GM12878 (cell line): ENCODE measurements around the gene KLHDC9.

Experiments used
- BHLHE40 ChIP-seq, 2 experiments: fragments of 450-650 bp in 1 of 2; IDR thresholded peaks; 2 replicates each; pipeline ENCODE4 v1.6.1; 2011 to 2017; ENCODE audit warnings: low read depth in 2 of 2, borderline replicate concordance in 1 of 2, improper control_type of control experiment in 1 of 2, low read length in 1 of 2, mild to moderate bottlenecking in 1 of 2
- CUX1 ChIP-seq: IDR thresholded peaks from 2 replicates; pipeline ENCODE4 v1.6.1; 2012; ENCODE audit warnings: improper control_type of control experiment, low read depth, low read length; ENCODE audit not compliant: insufficient replicate concordance
- E4F1 ChIP-seq: fragments of 450-650 bp; IDR thresholded peaks from 2 replicates; pipeline ENCODE4 v1.6.1; 2018; ENCODE audit warnings: borderline replicate concordance, mild to moderate bottlenecking; ENCODE audit not compliant: partially characterized antibody
- EZH2 ChIP-seq: IDR thresholded peaks from 2 replicates; pipeline ENCODE4 v1.6.1; 2012; ENCODE audit warnings: low read depth, mild to moderate bottlenecking, control low read depth, inconsistent platforms, low read length, borderline replicate concordance; ENCODE audit not compliant: control insufficient read depth
- GABPA ChIP-seq: IDR thresholded peaks from 2 replicates; pipeline ENCODE4 v1.6.1; 2014; ENCODE audit warnings: antibody characterized with exemption, low read depth, mild to moderate bottlenecking, inconsistent platforms
- POLR2A ChIP-seq: IDR thresholded peaks from 2 replicates; pipeline ENCODE4 v1.6.1; 2011; ENCODE audit warnings: low read depth, mild to moderate bottlenecking, low read length
- SIN3A ChIP-seq: IDR thresholded peaks from 2 replicates; pipeline ENCODE4 v1.6.1; 2012; ENCODE audit warnings: low read depth, low read length, improper control_type of control experiment
- TF ChIP-seq, protein P1 (sequence below), 3 experiments: IDR thresholded peaks in 2 of 3; conservative IDR thresholded peaks in 1 of 3; 2 replicates each; pipeline ENCODE4 v1.5.1; 2011; ENCODE audit warnings: low read depth in 3 of 3, low read length in 3 of 3, mild to moderate bottlenecking in 3 of 3, control low read depth in 2 of 3, moderate library complexity in 2 of 3, inconsistent platforms in 1 of 3, mixed read lengths in 1 of 3; ENCODE audit not compliant: control insufficient read depth in 2 of 3, insufficient read depth in 1 of 3; ENCODE audit errors: extremely low read depth in 1 of 3

DNA sequence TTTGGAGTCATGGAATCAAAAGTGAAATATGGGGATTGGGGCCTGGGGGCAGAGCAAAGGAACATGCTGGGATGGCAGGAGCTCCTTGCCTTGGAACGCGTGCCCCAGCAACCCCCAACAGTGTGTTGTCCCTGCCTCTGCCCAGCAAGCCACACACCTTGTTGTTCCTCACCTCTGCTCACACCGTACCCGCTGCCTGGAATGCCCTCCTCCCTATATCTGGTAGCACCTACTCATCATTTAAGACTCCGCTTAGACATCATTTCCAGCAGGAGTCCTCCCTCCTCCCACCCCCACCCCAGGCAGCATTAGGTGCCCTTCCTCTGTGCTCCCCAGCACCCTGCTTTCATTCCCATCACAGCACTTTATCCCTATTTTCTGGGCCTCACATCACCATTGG, 16.6 kb upstream of the KLHDC9 start:
- TF ChIP-seq E4F1 (no peak), SIN3A (no peak), BHLHE40 (IDR thresholded peaks at IDR 0.05; ENCODE audit: borderline replicate concordance in 1 of 2, low read depth in 2 of 2, low read length in 1 of 2) (no peak), CUX1 (no peak), GABPA (no peak), POLR2A (no peak), EZH2 (no peak)
- TF ChIP-seq, protein P1, sequence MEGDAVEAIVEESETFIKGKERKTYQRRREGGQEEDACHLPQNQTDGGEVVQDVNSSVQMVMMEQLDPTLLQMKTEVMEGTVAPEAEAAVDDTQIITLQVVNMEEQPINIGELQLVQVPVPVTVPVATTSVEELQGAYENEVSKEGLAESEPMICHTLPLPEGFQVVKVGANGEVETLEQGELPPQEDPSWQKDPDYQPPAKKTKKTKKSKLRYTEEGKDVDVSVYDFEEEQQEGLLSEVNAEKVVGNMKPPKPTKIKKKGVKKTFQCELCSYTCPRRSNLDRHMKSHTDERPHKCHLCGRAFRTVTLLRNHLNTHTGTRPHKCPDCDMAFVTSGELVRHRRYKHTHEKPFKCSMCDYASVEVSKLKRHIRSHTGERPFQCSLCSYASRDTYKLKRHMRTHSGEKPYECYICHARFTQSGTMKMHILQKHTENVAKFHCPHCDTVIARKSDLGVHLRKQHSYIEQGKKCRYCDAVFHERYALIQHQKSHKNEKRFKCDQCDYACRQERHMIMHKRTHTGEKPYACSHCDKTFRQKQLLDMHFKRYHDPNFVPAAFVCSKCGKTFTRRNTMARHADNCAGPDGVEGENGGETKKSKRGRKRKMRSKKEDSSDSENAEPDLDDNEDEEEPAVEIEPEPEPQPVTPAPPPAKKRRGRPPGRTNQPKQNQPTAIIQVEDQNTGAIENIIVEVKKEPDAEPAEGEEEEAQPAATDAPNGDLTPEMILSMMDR (IDR thresholded peaks at IDR 0.05 in 2 of 3, conservative IDR thresholded peaks at IDR 0.05 in 1 of 3; ENCODE audit: control insufficient read depth in 2 of 3, extremely low read depth in 1 of 3, insufficient read depth in 1 of 3, low read depth in 3 of 3, low read length in 3 of 3): no peak
